Naive thymus-derived CD8-positive, alpha-beta T cell (primary cell): ENCODE data around the gene ARHGDIB. TPM values are rescaled to one million over a fixed set of nuclear protein-coding genes. Genes with fewer than 3 reads are reported as not detected.

ENCODE experiments used
- ATAC-seq, 2 donors: fragments of 150-1000 bp; cut with Tn5 transposase in 1 of 2; sonication (Bioruptor Pico), chemical (Tn5 transposase) in 1 of 2; 1 replicate in 1 of 2; 2 replicates in 1 of 2; pipeline ENCODE4 v1.10.0; 2021; ENCODE audit warnings: mild to moderate bottlenecking in 2 of 2, moderate library complexity in 2 of 2
- POLR2A ChIA-PET: fragments of 350-600 bp; sonication (Branson Sonifier 250); formaldehyde crosslinking; loops from one replicate; lab custom pipeline; 2021; ENCODE audit warnings: antibody characterized with exemption; lab: Charles Lee
- DNase-seq, 10 donors: peaks; one replicate each; pipeline versions ENCODE4 v3.0.0 to v3.0.0-alpha.2; 2020 to 2022
- H3K27ac Mint-ChIP-seq, 10 donors: one replicate each; pipeline ENCODE4 v1.8.0; 2020 to 2022; ENCODE audit warnings: mild to moderate bottlenecking in 10 of 10, mixed read lengths in 10 of 10, moderate library complexity in 4 of 10, inconsistent platforms in 1 of 10
- H3K27me3 Mint-ChIP-seq, 5 donors: one replicate each; pipeline ENCODE4 v1.8.0; 2021 to 2022; ENCODE audit warnings: mixed read lengths in 5 of 5
- H3K36me3 Mint-ChIP-seq, 3 donors: one replicate each; pipeline ENCODE4 v1.8.0; 2020 to 2022; ENCODE audit warnings: mixed read lengths in 3 of 3, mild to moderate bottlenecking in 2 of 3, inconsistent platforms in 1 of 3
- H3K4me1 Mint-ChIP-seq, 4 donors: one replicate each; pipeline ENCODE4 v1.8.0; 2021 to 2022; ENCODE audit warnings: mixed read lengths in 4 of 4
- H3K4me3 Mint-ChIP-seq, 10 donors: one replicate each; pipeline ENCODE4 v1.8.0; 2020 to 2022; ENCODE audit warnings: mild to moderate bottlenecking in 10 of 10, mixed read lengths in 10 of 10, moderate library complexity in 6 of 10, inconsistent platforms in 1 of 10
- H3K9me3 Mint-ChIP-seq, 9 donors: one replicate each; pipeline ENCODE4 v1.8.0; 2020 to 2022; ENCODE audit warnings: mixed read lengths in 9 of 9, mild to moderate bottlenecking in 3 of 9, inconsistent platforms in 1 of 9, moderate library complexity in 1 of 9
- polyA plus RNA-seq, 3 donors: library from polyadenylated mRNA; unstranded; fragments of 300-500 nt; fragmentation: Illumina TruSeq; gene quantifications; one replicate each; pipeline ENCODE4 v1.2.3, GENCODE V29; 2021
- total RNA-seq, 8 experiments: library from RNA in 2 of 8; stranded (reverse) in 2 of 8; gene quantifications; one replicate each; pipeline ENCODE4 v1.2.3 and lab custom pipeline; 2021 to 2026

The ARHGDIB gene
- total and polyA plus RNA-seq, 5 experiments from 2014 or later, result 937 to 3,446 (median 3,195) TPM

DNA sequence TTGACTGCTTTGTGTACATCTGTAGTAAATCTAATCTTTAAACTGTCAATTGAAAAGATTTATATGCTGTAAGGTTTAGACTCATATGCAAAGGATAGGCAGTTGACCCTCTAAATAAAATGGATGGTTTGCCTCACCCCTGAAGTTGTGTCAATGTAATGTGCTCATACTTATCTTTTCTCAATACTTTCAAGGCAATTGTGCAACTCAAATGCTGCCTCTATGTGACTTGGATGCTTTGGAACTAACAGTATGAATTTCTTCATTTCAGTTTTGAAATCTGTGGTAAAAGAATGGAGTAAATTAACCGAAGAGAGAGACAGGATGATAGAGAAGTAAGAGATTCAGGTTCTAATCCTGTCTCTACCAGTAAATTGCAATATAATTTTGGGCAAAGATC lies 21.2 kb upstream of the ARHGDIB start:
- DNase-seq (no peak), ATAC-seq (no peak)
- Mint-ChIP-seq H3K27me3 (no peaks in the 10 kb centered on the region), H3K4me1 (peaks cover 38 to 80% (median 70%) of the 10 kb centered on the region in 4 donors), H3K4me3 (peak overlapping the region in 7 of 10 donors; percentile 5 to 65 (median 55)), H3K36me3 (no peaks in the 10 kb centered on the region), H3K9me3 (no peaks in the 10 kb centered on the region), H3K27ac (peak overlapping the region in 8 of 10 donors; percentile 2 to 84 (median 46))
- POLR2A ChIA-PET, result interaction anchor here (0.6 to 1.2 kb wide), 4 partner anchors 9 to 145 kb away, joined by 3 to 5 read pairs (median 4); no protein-coding TSS in a partner anchor

DNA sequence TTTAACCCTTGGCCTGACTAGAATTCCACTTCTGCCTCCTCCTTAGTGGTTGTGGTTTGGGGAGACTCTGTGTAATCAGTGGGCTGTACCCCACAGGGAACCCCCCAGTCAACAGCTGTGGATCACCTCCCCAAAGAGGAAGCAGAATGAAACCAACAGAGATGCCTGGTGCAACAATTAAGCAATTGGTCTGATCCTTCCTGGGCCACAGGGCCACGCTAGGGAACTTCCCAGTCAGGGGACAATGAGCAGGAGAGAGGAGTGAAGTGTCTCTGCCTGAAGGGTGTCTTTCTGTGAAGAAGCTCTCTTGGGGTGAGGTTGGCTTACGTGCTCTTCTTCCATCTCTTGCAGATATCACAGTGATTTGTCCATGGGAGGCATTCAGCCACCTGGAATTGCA lies 19.6 kb upstream of the ARHGDIB start:
- Mint-ChIP-seq H3K27me3 (no peaks in the 10 kb centered on the region), H3K4me1 (peaks cover 35 to 77% (median 71%) of the 10 kb centered on the region in 4 donors), H3K27ac (peak overlapping the region in 6 of 10 donors; percentile 43 to 74 (median 56)), H3K9me3 (no peaks in the 10 kb centered on the region), H3K36me3 (no peaks in the 10 kb centered on the region), H3K4me3 (peak overlapping the region in 4 of 10 donors; percentile 7 to 72 (median 19))
- ATAC-seq (no peak), DNase-seq (no peak)
- POLR2A ChIA-PET, result interaction anchor here (0.7 to 2.0 kb wide), 5 partner anchors 9 to 207 kb away, joined by 3 to 7 read pairs (median 3); a partner anchor contains a TSS

DNA sequence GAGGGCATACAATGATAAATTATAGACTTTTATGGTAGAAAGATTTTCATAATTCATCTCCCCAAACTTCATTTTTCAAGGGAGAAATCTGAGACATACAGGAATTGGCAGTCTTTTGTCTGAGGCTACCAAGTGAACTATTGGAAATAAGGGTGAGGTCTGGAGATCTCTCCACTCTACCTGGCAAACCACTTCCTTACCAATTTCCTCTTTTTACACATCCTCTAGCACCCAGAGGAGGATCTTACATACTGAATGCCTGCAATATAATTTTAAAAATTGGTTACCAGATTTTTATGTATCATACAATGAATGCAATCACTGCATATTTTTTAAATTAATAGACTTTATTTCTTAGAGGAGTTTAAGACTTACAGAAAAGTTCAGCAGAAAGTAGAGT lies 18.1 kb upstream of the ARHGDIB start:
- POLR2A ChIA-PET, result interaction anchor here (1.5 kb wide), 1 partner anchor 18 kb away, joined by 5 read pairs; the partner anchor contains the start of gene ARHGDIB
- Mint-ChIP-seq H3K36me3 (no peaks in the 10 kb centered on the region), H3K27ac (peak overlapping the region in 7 of 10 donors; percentile 6 to 72 (median 37)), H3K27me3 (no peaks in the 10 kb centered on the region), H3K9me3 (no peaks in the 10 kb centered on the region), H3K4me1 (peaks cover 33 to 71% (median 64%) of the 10 kb centered on the region in 4 donors), H3K4me3 (peak overlapping the region in 6 of 10 donors; percentile 1 to 58 (median 24))
- ATAC-seq (peak; percentile 40 to 57), DNase-seq (no peak)

DNA sequence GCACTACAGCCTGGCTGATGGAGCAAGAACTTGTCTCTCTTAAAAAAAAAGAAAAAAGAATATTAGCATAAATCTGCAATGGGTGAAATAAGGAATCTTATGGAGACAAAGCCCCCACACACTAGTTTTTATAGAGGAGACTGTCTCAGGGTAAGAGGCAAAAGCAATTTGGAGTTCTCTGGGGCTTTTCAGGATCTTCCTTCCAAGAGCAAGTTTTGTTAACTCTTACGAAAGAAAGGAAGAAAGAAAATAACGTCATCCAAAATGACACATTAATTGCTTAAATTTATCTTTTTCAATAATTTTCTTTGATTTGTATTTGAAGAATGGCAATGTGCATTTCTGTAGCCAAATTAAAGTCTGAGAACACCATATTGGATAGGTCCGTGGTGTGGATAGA lies 15.3 kb upstream of the ARHGDIB start:
- POLR2A ChIA-PET, result interaction anchor here (2.3 kb wide), 1 partner anchor 11 kb away, joined by 6 read pairs; no protein-coding TSS in a partner anchor
- H3K27ac Mint-ChIP-seq, result peak overlapping the region in 1 of 10 donors; percentile 15
- no peaks in the 10 kb centered on the region for H3K27me3 Mint-ChIP-seq
- no peaks in the 10 kb centered on the region for H3K36me3 Mint-ChIP-seq
- peaks cover 39 to 72% (median 62%) of the 10 kb centered on the region in 4 donors for H3K4me1 Mint-ChIP-seq
- DNase-seq, result no peak
- no peak overlapping the region for H3K4me3 Mint-ChIP-seq
- no peaks in the 10 kb centered on the region for H3K9me3 Mint-ChIP-seq
- ATAC-seq, result no peak

DNA sequence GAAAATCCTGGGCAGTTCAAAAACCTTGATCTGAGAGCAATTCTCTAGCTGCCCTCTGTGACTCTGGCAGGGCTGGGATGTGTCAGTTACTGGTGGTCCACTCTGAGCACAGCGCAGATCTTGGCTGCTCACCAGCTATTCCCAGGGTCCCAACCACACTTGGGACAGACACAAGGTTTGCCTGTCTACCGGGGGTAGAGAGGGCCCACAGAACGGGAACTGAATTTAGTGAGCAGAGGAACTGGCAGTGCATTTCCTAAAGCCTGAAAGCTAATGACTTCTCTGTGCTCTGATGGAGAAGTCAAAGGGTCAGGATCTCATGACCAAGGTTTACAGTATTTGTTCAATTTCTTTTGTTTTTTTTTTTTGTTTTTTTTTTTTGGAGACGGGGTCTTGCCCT lies 14.1 kb upstream of the ARHGDIB start:
- ATAC-seq, result no peak
- no peak for DNase-seq
- no peaks in the 10 kb centered on the region for H3K9me3 Mint-ChIP-seq
- no peak overlapping the region for H3K4me3 Mint-ChIP-seq
- no peaks in the 10 kb centered on the region for H3K27me3 Mint-ChIP-seq
- H3K27ac Mint-ChIP-seq, result no peak overlapping the region
- POLR2A ChIA-PET, result interaction anchor here (0.7 to 1.6 kb wide), 3 partner anchors 14 to 19 kb away, joined by 3 to 7 read pairs (median 4); partner anchors contain the start of gene ARHGDIB
- no peaks in the 10 kb centered on the region for H3K36me3 Mint-ChIP-seq
- peaks cover 32 to 69% (median 52%) of the 10 kb centered on the region in 4 donors for H3K4me1 Mint-ChIP-seq

DNA sequence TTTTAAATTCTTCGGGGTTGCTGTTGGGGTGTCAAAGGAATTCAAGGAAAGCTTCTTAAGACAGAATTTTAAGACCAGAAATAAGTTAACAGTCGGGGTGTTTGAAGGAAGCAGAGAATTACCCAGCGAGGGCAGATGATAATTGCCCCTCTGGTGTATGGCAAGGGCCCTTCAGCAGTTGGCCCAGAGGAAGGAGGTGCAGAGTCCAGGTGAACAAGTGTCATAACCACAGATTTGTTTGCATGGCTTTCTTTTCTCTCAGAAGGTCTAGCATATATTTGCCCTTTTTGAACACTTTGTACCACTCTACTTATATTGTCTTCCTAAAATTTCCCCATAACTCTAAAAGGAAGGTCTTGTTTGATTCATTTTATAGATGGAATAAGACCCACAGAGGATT lies 13.2 kb upstream of the ARHGDIB start:
- Mint-ChIP-seq H3K27ac (peak overlapping the region in 1 of 10 donors; percentile 34), H3K4me3 (no peak overlapping the region), H3K36me3 (no peaks in the 10 kb centered on the region), H3K27me3 (no peaks in the 10 kb centered on the region), H3K9me3 (no peaks in the 10 kb centered on the region), H3K4me1 (peaks cover 30 to 69% (median 49%) of the 10 kb centered on the region in 4 donors)
- POLR2A ChIA-PET, result interaction anchor here (1.2 to 1.6 kb wide), 3 partner anchors 8 to 14 kb away, joined by 3 to 7 read pairs (median 4); partner anchors contain the start of gene ARHGDIB
- no peak for DNase-seq
- no peak for ATAC-seq

DNA sequence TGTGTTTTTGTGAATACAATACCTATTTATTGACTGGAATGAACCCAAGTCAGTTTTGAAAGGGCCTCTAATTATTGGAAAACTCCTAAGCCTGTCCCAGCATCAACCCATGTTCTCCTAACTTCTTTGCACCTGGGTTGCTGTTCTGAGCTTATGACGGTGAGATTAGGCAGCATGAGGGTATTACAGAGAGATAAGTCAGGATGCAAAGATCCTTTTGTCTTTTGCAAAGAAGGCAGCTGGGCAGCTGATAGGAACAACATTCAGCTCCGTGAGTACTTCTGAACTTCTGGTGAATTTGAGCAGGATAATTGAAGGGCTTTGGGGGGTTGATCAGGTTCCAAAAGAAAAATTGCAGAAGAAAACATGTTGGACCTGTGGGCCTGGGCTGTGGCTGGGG lies 11.4 kb upstream of the ARHGDIB start, which contains the start of gene PDE6H:
Gene PDE6H (plus strand): TSS at position 227 of the 400 bp plus-strand sequence. CDS start 4,971 bp downstream, outside the sequence.
- H3K36me3 Mint-ChIP-seq, result no peaks in the 10 kb centered on the region
- H3K9me3 Mint-ChIP-seq, result no peaks in the 10 kb centered on the region
- ATAC-seq, result no peak
- no peak for DNase-seq
- H3K27ac Mint-ChIP-seq, result peak within 1 kb of the TSS in 9 of 10 donors; percentile 8 to 69 (median 32)
- POLR2A ChIA-PET, result interaction anchor here (1.4 to 3.4 kb wide), 2 partner anchors 10 to 14 kb away, joined by 4 to 18 read pairs; partner anchors contain the start of gene ARHGDIB
- no peak within 1 kb of the TSS for H3K4me3 Mint-ChIP-seq
- H3K4me1 Mint-ChIP-seq, result peaks cover 29 to 59% (median 38%) of the 10 kb centered on the region in 4 donors
- H3K27me3 Mint-ChIP-seq, result no peaks in the 10 kb centered on the region

DNA sequence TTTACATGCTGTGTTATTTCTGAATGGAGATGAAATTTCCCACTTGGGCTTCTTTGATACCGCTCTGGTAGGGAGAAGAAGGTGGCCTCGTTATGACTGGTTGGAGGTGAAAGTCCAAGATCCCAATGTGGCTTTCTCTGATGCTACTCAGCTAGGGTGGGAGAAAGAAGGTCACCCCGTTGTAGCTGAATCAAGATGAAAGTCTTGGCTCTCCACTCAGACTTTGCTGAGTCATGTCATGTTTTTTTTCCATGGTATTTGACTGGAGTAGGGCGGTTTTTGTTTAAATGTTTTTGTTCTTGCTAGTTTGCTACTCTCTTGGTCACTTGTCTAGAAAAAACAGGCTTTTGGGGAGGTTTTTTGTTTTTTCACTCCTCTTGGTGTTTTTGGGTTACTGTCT lies 9.1 kb upstream of the ARHGDIB start:
- Mint-ChIP-seq H3K27me3 (no peaks in the 10 kb centered on the region), H3K27ac (no peak overlapping the region), H3K36me3 (no peaks in the 10 kb centered on the region), H3K4me3 (no peak overlapping the region), H3K9me3 (no peaks in the 10 kb centered on the region), H3K4me1 (peaks cover 33 to 70% (median 46%) of the 10 kb centered on the region in 4 donors)
- DNase-seq (no peak), ATAC-seq (no peak)
- POLR2A ChIA-PET, result interaction anchor here (1.0 kb wide), 1 partner anchor 13 kb away, joined by 5 read pairs; no protein-coding TSS in a partner anchor

DNA sequence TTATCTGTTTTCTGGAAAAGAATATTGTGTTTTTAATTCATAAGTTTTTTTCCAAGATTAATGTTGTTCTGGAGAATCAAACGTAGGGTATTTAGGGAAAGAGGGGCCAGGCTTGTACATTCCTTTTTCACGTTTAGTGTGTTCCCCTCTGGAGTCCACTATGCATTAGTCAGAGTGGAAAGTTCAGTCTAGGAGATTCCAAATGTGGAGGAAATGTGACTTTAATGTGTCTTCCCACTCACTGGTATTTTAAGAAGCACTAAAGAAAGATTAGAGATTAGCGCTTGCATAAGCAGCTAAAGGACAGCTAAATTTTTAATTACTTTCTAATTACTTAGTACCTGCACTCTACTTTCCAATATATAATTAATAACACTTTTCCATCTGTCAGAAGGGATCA lies 7.1 kb upstream of the ARHGDIB start:
- no peak overlapping the region for H3K4me3 Mint-ChIP-seq
- H3K4me1 Mint-ChIP-seq, result peaks cover 36 to 75% (median 54%) of the 10 kb centered on the region in 4 donors
- DNase-seq, result no peak
- H3K27ac Mint-ChIP-seq, result no peak overlapping the region
- H3K27me3 Mint-ChIP-seq, result no peaks in the 10 kb centered on the region
- H3K36me3 Mint-ChIP-seq, result no peaks in the 10 kb centered on the region
- H3K9me3 Mint-ChIP-seq, result peaks cover 0 to 8% (median 0%) of the 10 kb centered on the region in 9 donors
- no peak for ATAC-seq
- POLR2A ChIA-PET, result interaction anchor here (1.3 to 1.4 kb wide), 3 partner anchors 9 to 562 kb away, joined by 4 to 6 read pairs (median 4); no protein-coding TSS in a partner anchor

DNA sequence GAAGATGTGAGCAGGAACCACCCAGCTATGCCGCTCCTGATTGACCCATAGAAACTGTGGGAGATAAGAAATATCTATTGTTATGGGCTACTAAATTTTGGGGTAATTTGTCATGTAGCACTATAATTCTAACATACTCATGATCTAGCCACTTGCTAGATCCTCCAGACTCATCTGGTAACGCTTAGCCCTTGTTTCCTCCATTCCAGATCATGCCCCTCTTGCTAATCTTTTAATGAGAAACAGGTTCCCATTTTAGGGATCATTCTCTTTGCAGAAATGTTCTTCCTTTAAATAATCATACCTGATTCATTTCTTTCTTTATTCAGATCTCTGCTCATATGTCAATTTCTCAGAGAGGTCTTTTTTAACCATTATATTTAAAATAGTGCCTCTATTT lies 3.8 kb upstream of the ARHGDIB start:
- H3K27ac Mint-ChIP-seq, result peak overlapping the region; percentile 84 to 100 (median 98)
- no peaks in the 10 kb centered on the region for H3K27me3 Mint-ChIP-seq
- peaks cover 5 to 8% (median 6%) of the 10 kb centered on the region in 3 donors for H3K36me3 Mint-ChIP-seq
- H3K9me3 Mint-ChIP-seq, result peaks cover 0 to 12% (median 0%) of the 10 kb centered on the region in 9 donors
- POLR2A ChIA-PET, result interaction anchor here (1.0 to 1.7 kb wide), 7 partner anchors 13 to 195 kb away, joined by 3 to 6 read pairs (median 4); a partner anchor contains a TSS
- H3K4me1 Mint-ChIP-seq, result peaks cover 33 to 78% (median 59%) of the 10 kb centered on the region in 4 donors
- DNase-seq, result no peak
- no peak for ATAC-seq
- no peak overlapping the region for H3K4me3 Mint-ChIP-seq

DNA sequence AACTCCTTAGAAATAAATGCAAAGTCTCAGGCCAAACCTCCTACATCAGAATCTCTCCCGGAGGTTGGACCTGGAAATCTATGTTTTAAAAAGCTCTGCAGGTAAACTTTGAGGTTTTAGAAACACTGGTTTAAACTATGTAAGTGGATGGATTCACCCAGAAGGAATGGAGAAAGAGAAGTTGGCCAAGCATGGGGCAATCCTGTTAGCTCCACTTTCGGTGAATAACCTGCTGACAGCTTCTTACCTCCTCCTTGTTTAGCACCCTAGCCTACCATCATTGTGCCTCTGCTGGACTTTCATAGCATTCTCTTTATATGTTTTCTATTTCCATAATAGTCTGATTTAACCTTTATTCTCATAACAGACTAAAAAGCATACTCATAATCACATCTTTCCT lies 3.0 kb upstream of the ARHGDIB start:
- ATAC-seq (no peak), DNase-seq (no peak)
- POLR2A ChIA-PET, result interaction anchor here (0.5 to 3.5 kb wide), 9 partner anchors 8 to 184 kb away, joined by 3 to 18 read pairs (median 4); partner anchors contain the start of gene PDE6H
- Mint-ChIP-seq H3K9me3 (peaks cover 0 to 12% (median 0%) of the 10 kb centered on the region in 9 donors), H3K27me3 (no peaks in the 10 kb centered on the region), H3K4me3 (peak overlapping the region in 2 of 10 donors; percentile 47 to 54), H3K36me3 (peaks cover 11 to 15% (median 13%) of the 10 kb centered on the region in 3 donors), H3K27ac (peak overlapping the region; percentile 95 to 100 (median 98)), H3K4me1 (peaks cover 33 to 73% (median 58%) of the 10 kb centered on the region in 4 donors)

DNA sequence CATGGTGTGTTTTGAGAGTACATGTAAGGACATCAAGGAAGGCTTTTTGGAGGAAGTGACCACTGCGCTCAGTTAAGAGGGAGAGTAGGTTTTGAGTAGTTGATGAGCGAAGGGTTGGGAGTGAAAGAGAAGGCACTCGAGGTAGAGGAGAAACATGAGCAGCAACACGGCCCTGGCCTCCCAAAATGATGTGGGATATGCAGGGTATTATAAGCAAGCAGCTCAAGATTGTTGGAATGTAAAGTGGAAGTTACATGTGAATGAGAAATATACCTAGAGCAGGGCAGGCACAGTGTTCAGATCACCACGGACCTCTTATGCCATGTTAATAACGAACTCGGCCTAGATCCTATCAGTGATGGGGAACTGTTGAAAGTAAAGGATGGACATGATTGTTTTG lies 2.1 kb upstream of the ARHGDIB start:
- peaks cover 34 to 77% (median 59%) of the 10 kb centered on the region in 4 donors for H3K4me1 Mint-ChIP-seq

More for the DNA sequence above, 2.1 kb upstream of the ARHGDIB start:
- no peaks in the 10 kb centered on the region for H3K27me3 Mint-ChIP-seq
- no peak for ATAC-seq
- DNase-seq, result no peak
- H3K4me3 Mint-ChIP-seq, result peak overlapping the region in 9 of 10 donors; percentile 5 to 97 (median 35)
- H3K27ac Mint-ChIP-seq, result peak overlapping the region; percentile 95 to 100 (median 98)
- H3K9me3 Mint-ChIP-seq, result peaks cover 0 to 12% (median 0%) of the 10 kb centered on the region in 9 donors
- POLR2A ChIA-PET, result interaction anchor here (1.0 to 7.8 kb wide), 6 partner anchors 9 to 193 kb away, joined by 3 to 86 read pairs (median 12); partner anchors contain the start of gene PDE6H
- peaks cover 18 to 24% (median 22%) of the 10 kb centered on the region in 3 donors for H3K36me3 Mint-ChIP-seq
